Fibroblast of lung (primary cell): Measurements from ENCODE around the gene NT5DC3.

Source experiments
- EZH2 ChIP-seq: IDR thresholded peaks from 2 replicates; pipeline ENCODE4 v1.5.1; 2012; ENCODE audit warnings: low read length, control low read depth, mild to moderate bottlenecking; ENCODE audit errors: missing control alignments
- TF ChIP-seq, protein P1 (sequence below), 2 donors: IDR thresholded peaks in 1 of 2; conservative IDR thresholded peaks in 1 of 2; 1 replicate in 1 of 2; 2 replicates in 1 of 2; pipeline ENCODE4 v1.5.1; 2011 to 2012; ENCODE audit warnings: low read length in 2 of 2, control low read depth in 1 of 2, inconsistent platforms in 1 of 2, low read depth in 1 of 2, mild to moderate bottlenecking in 1 of 2

GRCh38 chr12:103846415-103846814 lies 5.4 kb upstream of the NT5DC3 start:
- TF ChIP-seq, protein P1, sequence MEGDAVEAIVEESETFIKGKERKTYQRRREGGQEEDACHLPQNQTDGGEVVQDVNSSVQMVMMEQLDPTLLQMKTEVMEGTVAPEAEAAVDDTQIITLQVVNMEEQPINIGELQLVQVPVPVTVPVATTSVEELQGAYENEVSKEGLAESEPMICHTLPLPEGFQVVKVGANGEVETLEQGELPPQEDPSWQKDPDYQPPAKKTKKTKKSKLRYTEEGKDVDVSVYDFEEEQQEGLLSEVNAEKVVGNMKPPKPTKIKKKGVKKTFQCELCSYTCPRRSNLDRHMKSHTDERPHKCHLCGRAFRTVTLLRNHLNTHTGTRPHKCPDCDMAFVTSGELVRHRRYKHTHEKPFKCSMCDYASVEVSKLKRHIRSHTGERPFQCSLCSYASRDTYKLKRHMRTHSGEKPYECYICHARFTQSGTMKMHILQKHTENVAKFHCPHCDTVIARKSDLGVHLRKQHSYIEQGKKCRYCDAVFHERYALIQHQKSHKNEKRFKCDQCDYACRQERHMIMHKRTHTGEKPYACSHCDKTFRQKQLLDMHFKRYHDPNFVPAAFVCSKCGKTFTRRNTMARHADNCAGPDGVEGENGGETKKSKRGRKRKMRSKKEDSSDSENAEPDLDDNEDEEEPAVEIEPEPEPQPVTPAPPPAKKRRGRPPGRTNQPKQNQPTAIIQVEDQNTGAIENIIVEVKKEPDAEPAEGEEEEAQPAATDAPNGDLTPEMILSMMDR (conservative IDR thresholded peaks at IDR 0.05 in 1 of 2, IDR thresholded peaks at IDR 0.05 in 1 of 2; ENCODE audit: low read depth in 1 of 2, low read length in 2 of 2): no peak
- no peak for TF ChIP-seq EZH2
